Vagina (tissue), 2 donors: Measurements from ENCODE around the gene CNNM1. TPM values are rescaled to one million over a fixed set of nuclear protein-coding genes. Genes with fewer than 3 reads are reported as not detected.
A peak's percentile ranks its signal among the peaks of the same experiment; 100 is the strongest.

Source experiments
- DNase-seq, 2 donors: peaks; one replicate each; pipeline ENCODE4 v3.0.0-alpha.2; 2017; ENCODE audit errors: extremely low spot score in 2 of 2
- H3K27ac ChIP-seq: fragments of 200-600 bp; sonication (generic); one replicate; pipeline ENCODE4 v1.5.1; 2019
- H3K27me3 ChIP-seq: fragments of 200-600 bp; sonication (generic); one replicate; pipeline ENCODE4 v1.5.1; 2019
- H3K36me3 ChIP-seq, 2 donors: fragments of 200-600 bp; sonication (generic); one replicate each; pipeline ENCODE4 v1.5.1; 2017 to 2019
- H3K4me1 ChIP-seq: fragments of 200-600 bp; sonication (generic); one replicate; pipeline ENCODE4 v1.5.1; 2019
- H3K4me3 ChIP-seq, 2 donors: fragments of 200-600 bp; sonication (generic); 1 replicate in 1 of 2; 2 replicates in 1 of 2; pipeline ENCODE4 v1.5.1; 2016 to 2019
- H3K9me3 ChIP-seq: fragments of 200-600 bp; sonication (generic); one replicate; pipeline ENCODE4 v1.5.1; 2019
- POLR2A ChIP-seq, 2 donors: fragments of 450-650 bp; IDR thresholded peaks; one replicate each; pipeline ENCODE4 v1.6.1; 2017; ENCODE audit warnings: antibody characterized with exemption in 2 of 2, mild to moderate bottlenecking in 2 of 2, moderate library complexity in 2 of 2
- POLR2AphosphoS5 ChIP-seq, 2 donors: sonication (generic); formaldehyde crosslinking; IDR thresholded peaks; one replicate each; pipeline ENCODE4 v1.9.0; 2017; ENCODE audit warnings: antibody characterized with exemption in 2 of 2, mild to moderate bottlenecking in 2 of 2, low read depth in 1 of 2; ENCODE audit not compliant: insufficient read depth in 1 of 2
- intact Hi-C: fragments of 100-400 bp; cut with DNase I; formaldehyde crosslinking; loops from one replicate; pipeline ENCODE4 v1.15.1; 2023
- total RNA-seq: library from RNA; depleted of rRNA; stranded (reverse); fragments of >200 nt; gene quantifications from one replicate; pipeline ENCODE4 v1.2.3, GENCODE V29; 2016
- TF ChIP-seq, protein P1 (sequence below), 3 experiments: fragments of 450-650 bp in 2 of 3; fragments of 200-600 bp in 1 of 3; sonication (generic) in 1 of 3; IDR thresholded peaks; one replicate each; pipeline ENCODE4 v1.5.1; 2017 to 2019; ENCODE audit warnings: antibody characterized with exemption in 3 of 3, mild to moderate bottlenecking in 2 of 3, moderate library complexity in 2 of 3

Gene CNNM1
- total RNA-seq, 1 donor from 2014 or later: 2.5 TPM

DNA sequence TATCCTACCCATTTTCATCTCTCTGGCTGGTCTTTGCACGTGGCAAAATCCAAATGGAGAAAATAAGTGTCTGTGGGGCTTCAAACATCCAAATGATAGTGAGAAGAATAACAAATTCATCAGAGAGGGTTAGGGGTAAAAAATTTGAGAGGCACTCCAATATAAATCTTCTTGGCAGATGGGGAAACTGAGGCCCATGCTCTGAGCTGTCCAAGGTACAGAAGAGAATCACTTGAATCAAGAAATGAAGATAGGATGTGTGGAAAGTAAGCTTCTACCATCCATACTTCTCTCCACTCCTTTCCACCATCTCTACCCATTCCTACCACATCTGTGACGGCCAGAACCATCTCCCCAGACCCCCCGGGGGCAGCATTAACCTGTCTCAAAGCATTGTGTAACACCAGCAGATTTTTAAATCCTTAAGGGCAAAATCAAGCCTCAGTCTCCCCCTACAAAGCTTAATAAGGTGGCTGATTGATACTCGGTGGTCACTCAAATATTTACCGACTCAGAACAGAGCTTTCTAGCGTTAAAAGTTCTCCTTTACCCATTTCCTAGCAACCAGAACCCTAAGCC is 100.5 kb downstream of the CNNM1 start:
- no peak for TF ChIP-seq POLR2AphosphoS5 (IDR thresholded peaks at IDR 0.05; ENCODE audit: insufficient read depth in 1 of 2, low read depth in 1 of 2)
- TF ChIP-seq, protein P1, sequence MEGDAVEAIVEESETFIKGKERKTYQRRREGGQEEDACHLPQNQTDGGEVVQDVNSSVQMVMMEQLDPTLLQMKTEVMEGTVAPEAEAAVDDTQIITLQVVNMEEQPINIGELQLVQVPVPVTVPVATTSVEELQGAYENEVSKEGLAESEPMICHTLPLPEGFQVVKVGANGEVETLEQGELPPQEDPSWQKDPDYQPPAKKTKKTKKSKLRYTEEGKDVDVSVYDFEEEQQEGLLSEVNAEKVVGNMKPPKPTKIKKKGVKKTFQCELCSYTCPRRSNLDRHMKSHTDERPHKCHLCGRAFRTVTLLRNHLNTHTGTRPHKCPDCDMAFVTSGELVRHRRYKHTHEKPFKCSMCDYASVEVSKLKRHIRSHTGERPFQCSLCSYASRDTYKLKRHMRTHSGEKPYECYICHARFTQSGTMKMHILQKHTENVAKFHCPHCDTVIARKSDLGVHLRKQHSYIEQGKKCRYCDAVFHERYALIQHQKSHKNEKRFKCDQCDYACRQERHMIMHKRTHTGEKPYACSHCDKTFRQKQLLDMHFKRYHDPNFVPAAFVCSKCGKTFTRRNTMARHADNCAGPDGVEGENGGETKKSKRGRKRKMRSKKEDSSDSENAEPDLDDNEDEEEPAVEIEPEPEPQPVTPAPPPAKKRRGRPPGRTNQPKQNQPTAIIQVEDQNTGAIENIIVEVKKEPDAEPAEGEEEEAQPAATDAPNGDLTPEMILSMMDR (IDR thresholded peaks at IDR 0.05): no peak
- TF ChIP-seq POLR2A (IDR thresholded peaks at IDR 0.05): no peak
- intact Hi-C loops: no loop called here
- Histone ChIP-seq H3K36me3 (peaks cover 0 to 13% of the 10 kb centered on the region in 2 donors), H3K4me3 (peak overlapping the region; percentile 55 to 90), H3K27ac (peak overlapping the region; percentile 87), H3K9me3 (no peaks in the 10 kb centered on the region), H3K27me3 (no peaks in the 10 kb centered on the region), H3K4me1 (peaks cover 26% of the 10 kb centered on the region)
- no peak for DNase-seq

DNA sequence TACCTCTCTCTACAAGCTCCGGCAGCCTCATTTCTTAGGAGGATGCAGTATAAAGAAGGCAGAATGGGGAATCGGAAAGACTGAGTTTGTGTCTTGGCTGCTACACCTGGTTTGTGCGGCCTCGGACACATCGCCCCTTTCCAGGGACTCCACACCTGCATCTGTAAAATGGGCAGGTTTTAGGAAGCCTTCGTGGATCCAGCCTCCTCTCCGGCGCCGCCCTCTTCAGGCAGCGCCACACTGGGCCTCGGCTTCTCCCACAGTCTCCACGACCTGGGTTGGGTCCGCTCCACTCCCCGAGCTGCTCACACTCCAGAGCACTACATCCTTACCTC is 100.9 kb downstream of the CNNM1 start:
- Histone ChIP-seq H3K27ac (peak overlapping the region; percentile 87), H3K27me3 (no peaks in the 10 kb centered on the region), H3K36me3 (peaks cover 0 to 9% of the 10 kb centered on the region in 2 donors), H3K9me3 (no peaks in the 10 kb centered on the region), H3K4me1 (peaks cover 26% of the 10 kb centered on the region), H3K4me3 (peak overlapping the region; percentile 55 to 90)
- DNase-seq: peak in 1 of 2 donors; percentile 89
- intact Hi-C loops: no loop called here
- TF ChIP-seq POLR2AphosphoS5 (IDR thresholded peaks at IDR 0.05; ENCODE audit: insufficient read depth in 1 of 2, low read depth in 1 of 2) (no peak), POLR2A (IDR thresholded peaks at IDR 0.05) (no peak)
- TF ChIP-seq, protein P1 (IDR thresholded peaks at IDR 0.05): no peak

DNA sequence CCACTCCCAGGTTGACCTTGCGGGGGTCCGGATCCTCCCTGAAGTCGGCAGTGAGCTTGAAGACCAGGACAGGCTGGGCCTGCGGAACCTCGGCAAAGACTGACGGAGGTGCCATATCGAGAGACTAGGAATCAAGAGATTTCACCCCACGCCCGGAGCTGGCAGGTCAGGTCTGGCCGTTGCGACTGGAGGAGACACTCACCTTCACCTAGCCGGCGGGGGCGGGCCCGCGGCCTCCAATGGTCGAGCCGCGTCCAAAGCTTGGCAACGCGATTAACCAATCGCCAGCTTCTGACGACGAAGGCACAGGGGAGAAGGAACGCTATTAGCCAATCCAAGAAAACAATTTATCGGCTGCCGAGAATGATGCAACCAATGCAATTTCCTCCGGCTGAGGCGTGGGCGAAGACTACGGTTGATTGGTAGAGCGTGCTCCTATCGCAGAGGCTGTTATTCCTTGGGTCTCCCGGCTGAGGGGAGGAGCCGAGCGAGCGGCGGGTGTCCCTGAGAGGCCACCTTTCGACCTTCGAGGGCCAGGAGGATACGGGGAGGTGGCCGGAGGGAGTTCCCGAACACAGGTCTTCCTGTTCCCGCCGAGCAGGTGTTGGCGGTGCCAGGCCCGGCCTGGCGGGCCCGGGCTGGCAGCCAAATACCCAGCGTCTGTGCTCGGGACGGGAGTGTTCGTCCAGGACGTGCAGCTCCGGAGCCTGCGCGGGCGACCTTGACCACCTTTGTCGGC is 101.5 kb downstream of the CNNM1 start, which contains the start of gene GOT1:
GOT1 (minus strand) TSS at position 174 of the 739 bp plus-strand sequence; CDS start at position 115, 59 bp downstream.
- Histone ChIP-seq H3K4me1 (peaks cover 26% of the 10 kb centered on the region), H3K36me3 (peaks cover 0 to 7% of the 10 kb centered on the region in 2 donors), H3K4me3 (peak within 1 kb of the TSS; percentile 55 to 90), H3K27ac (peak within 1 kb of the TSS; percentile 87), H3K9me3 (no peaks in the 10 kb centered on the region), H3K27me3 (no peaks in the 10 kb centered on the region)
- peak; percentile 97 to 99 for DNase-seq
- intact Hi-C loops: no loop called here
- TF ChIP-seq POLR2AphosphoS5 (IDR thresholded peaks at IDR 0.05; ENCODE audit: insufficient read depth in 1 of 2, low read depth in 1 of 2) (peak; percentile 94 to 96), POLR2A (IDR thresholded peaks at IDR 0.05) (peak in 1 of 2 donors; percentile 54)
- TF ChIP-seq, protein P1 (IDR thresholded peaks at IDR 0.05): no peak

DNA sequence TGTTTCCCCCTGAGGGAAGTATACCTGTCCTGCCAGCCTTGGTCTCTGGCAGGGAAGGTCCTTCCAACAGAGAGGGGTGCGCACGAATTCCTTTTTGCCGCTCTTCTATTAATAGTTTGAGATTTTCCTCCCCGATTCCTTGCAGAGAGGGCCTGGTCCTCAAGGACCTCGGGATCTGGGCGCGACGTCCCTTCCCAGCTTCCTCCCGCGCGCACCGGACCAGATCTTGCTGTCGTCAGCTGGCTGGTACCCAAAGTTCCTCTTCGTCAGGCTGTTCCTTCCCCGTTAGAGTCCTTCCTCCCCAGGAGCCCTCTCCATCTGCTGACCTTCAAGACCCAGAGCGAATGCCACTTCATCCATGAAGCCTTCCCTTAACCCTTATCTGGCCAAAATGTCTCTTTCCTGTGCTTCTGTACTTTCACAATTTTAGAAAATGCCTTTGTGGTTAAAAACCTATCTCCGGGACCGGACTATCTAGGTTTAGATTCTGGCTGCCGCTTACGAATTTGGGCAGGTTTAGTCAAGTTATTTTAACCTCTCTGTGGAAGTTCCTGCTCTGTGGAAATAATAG is 102.1 kb downstream of the CNNM1 start:
- H3K27ac ChIP-seq: peak overlapping the region; percentile 87
- H3K4me3 ChIP-seq: peak overlapping the region; percentile 55 to 90
- intact Hi-C loops: no loop called here
- H3K36me3 ChIP-seq: peaks cover 0 to 7% of the 10 kb centered on the region in 2 donors
- peaks cover 28% of the 10 kb centered on the region for H3K4me1 ChIP-seq
- DNase-seq: peak in 1 of 2 donors; percentile 90
- no peak for TF ChIP-seq POLR2A (IDR thresholded peaks at IDR 0.05)
- TF ChIP-seq, protein P1 (IDR thresholded peaks at IDR 0.05): no peak
- no peak for TF ChIP-seq POLR2AphosphoS5 (IDR thresholded peaks at IDR 0.05; ENCODE audit: insufficient read depth in 1 of 2, low read depth in 1 of 2)
- H3K9me3 ChIP-seq: no peaks in the 10 kb centered on the region
- no peaks in the 10 kb centered on the region for H3K27me3 ChIP-seq
